KMS-11 (cell line): ENCODE measurements around the gene ZDHHC12.

Source experiments
- H2AFZ ChIP-seq: fragments of 200-600 bp; sonication (generic); 2 replicates; pipeline ENCODE4 v1.6.1; 2016; ENCODE audit warnings: antibody characterized with exemption, mixed run types, low read depth
- H3K27ac ChIP-seq: fragments of 200-600 bp; sonication (generic); 2 replicates; pipeline ENCODE4 v1.6.1; 2016; ENCODE audit warnings: mild to moderate bottlenecking, mixed run types
- H3K27me3 ChIP-seq: fragments of 200-600 bp; sonication (generic); 2 replicates; pipeline ENCODE4 v1.6.1; 2017; ENCODE audit warnings: mild to moderate bottlenecking, low read depth, mixed run types, moderate library complexity; ENCODE audit not compliant: insufficient read depth
- H3K36me3 ChIP-seq: fragments of 200-600 bp; sonication (generic); 2 replicates; pipeline ENCODE4 v1.6.1; 2017; ENCODE audit warnings: mild to moderate bottlenecking, mixed run types; ENCODE audit not compliant: insufficient read depth
- H3K4me1 ChIP-seq: fragments of 200-600 bp; sonication (generic); 2 replicates; pipeline ENCODE4 v1.6.1; 2016; ENCODE audit warnings: mild to moderate bottlenecking, low read depth, mixed run types; ENCODE audit not compliant: poor library complexity, severe bottlenecking
- H3K4me2 ChIP-seq: fragments of 200-600 bp; sonication (generic); 2 replicates; pipeline ENCODE4 v1.7.0; 2016; ENCODE audit warnings: mild to moderate bottlenecking, mixed run types
- H3K4me3 ChIP-seq: fragments of 200-600 bp; sonication (generic); IDR thresholded peaks from 2 replicates; pipeline ENCODE4 v1.6.1; 2017; ENCODE audit warnings: low read depth, low read length, mixed read lengths; ENCODE audit not compliant: insufficient read depth
- H3K79me2 ChIP-seq: fragments of 200-600 bp; sonication (generic); 2 replicates; pipeline ENCODE4 v1.6.1; 2016; ENCODE audit warnings: low read depth, mixed run types; ENCODE audit not compliant: insufficient read depth
- H3K9ac ChIP-seq: fragments of 200-600 bp; sonication (generic); 2 replicates; pipeline ENCODE4 v1.6.1; 2016; ENCODE audit warnings: mild to moderate bottlenecking, mixed run types
- H4K20me1 ChIP-seq: fragments of 200-600 bp; sonication (generic); 2 replicates; pipeline ENCODE4 v1.6.1; 2016; ENCODE audit warnings: mild to moderate bottlenecking, mixed run types; ENCODE audit not compliant: insufficient read depth
- TF ChIP-seq, protein P1 (sequence below): fragments of 200-600 bp; sonication (generic); conservative IDR thresholded peaks from 2 replicates; pipeline ENCODE4 v1.6.1; 2017; ENCODE audit warnings: low read depth, mild to moderate bottlenecking, antibody characterized with exemption, low read length, moderate library complexity, mixed read lengths

The ZDHHC12 gene

DNA sequence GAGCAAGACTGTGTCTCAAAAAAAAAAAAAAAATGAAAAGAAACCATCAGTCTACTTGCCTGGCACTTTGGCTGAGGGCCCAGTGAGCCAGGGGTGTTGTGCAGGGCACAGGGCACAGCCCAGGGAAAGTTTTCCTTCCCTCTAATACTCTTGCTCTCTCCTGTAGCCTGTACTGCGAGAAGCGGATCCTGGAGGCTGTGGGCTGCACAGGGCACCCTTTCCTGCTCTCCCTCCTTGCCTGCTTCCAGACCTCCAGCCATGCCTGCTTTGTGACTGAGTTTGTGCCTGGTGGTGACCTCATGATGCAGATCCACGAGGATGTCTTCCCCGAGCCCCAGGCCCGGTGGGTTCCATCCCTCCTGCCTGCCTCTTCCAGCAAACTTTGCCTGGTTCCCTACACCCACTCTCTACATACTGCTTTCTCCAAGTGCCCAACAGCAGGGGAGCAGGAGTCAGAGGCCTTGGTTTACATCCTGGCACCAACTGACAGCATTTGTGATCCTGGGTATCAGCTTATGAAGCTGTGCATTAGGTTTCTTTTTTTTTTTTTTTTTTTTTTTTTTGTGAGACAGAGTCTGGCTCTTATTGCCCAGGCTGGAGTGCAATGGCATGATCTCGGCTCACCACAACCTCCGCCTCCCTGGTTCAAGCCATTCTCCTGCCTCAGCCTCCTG lies 7.2 kb downstream of the ZDHHC12 start:
- no peak overlapping the region for H3K9ac ChIP-seq
- TF ChIP-seq, protein P1, sequence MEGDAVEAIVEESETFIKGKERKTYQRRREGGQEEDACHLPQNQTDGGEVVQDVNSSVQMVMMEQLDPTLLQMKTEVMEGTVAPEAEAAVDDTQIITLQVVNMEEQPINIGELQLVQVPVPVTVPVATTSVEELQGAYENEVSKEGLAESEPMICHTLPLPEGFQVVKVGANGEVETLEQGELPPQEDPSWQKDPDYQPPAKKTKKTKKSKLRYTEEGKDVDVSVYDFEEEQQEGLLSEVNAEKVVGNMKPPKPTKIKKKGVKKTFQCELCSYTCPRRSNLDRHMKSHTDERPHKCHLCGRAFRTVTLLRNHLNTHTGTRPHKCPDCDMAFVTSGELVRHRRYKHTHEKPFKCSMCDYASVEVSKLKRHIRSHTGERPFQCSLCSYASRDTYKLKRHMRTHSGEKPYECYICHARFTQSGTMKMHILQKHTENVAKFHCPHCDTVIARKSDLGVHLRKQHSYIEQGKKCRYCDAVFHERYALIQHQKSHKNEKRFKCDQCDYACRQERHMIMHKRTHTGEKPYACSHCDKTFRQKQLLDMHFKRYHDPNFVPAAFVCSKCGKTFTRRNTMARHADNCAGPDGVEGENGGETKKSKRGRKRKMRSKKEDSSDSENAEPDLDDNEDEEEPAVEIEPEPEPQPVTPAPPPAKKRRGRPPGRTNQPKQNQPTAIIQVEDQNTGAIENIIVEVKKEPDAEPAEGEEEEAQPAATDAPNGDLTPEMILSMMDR: no peak
- no peaks in the 10 kb centered on the region for H3K79me2 ChIP-seq
- no peak overlapping the region for H3K4me3 ChIP-seq
- no peaks in the 10 kb centered on the region for H3K36me3 ChIP-seq
- H2AFZ ChIP-seq: no peak overlapping the region
- H3K27me3 ChIP-seq: no peaks in the 10 kb centered on the region
- H4K20me1 ChIP-seq: no peaks in the 10 kb centered on the region
- no peak overlapping the region for H3K4me2 ChIP-seq
- H3K4me1 ChIP-seq: no peaks in the 10 kb centered on the region
- H3K27ac ChIP-seq: no peak overlapping the region

DNA sequence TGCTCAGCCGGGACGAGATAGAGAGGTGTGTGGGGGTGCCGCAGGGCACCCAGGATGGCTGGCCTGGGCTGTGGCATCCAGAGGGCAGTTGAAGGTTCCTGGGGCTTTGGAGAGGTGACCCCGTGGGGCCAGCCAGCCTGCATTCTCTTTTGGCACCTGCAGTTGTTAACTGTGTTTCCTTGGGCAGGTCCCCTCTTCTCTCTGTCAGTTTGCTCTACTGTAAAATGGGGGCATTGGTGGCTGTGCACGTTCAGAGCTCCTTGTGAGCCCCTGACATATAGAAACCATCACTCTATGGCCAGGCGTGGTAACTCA lies 8.5 kb downstream of the ZDHHC12 start:
- H3K4me3 ChIP-seq: no peak overlapping the region
- TF ChIP-seq, protein P1: no peak
- no peak overlapping the region for H3K4me2 ChIP-seq
- no peak overlapping the region for H3K9ac ChIP-seq
- no peaks in the 10 kb centered on the region for H3K27me3 ChIP-seq
- no peaks in the 10 kb centered on the region for H3K79me2 ChIP-seq
- no peak overlapping the region for H3K27ac ChIP-seq
- no peaks in the 10 kb centered on the region for H4K20me1 ChIP-seq
- H3K36me3 ChIP-seq: no peaks in the 10 kb centered on the region
- H2AFZ ChIP-seq: no peak overlapping the region
- H3K4me1 ChIP-seq: no peaks in the 10 kb centered on the region

DNA sequence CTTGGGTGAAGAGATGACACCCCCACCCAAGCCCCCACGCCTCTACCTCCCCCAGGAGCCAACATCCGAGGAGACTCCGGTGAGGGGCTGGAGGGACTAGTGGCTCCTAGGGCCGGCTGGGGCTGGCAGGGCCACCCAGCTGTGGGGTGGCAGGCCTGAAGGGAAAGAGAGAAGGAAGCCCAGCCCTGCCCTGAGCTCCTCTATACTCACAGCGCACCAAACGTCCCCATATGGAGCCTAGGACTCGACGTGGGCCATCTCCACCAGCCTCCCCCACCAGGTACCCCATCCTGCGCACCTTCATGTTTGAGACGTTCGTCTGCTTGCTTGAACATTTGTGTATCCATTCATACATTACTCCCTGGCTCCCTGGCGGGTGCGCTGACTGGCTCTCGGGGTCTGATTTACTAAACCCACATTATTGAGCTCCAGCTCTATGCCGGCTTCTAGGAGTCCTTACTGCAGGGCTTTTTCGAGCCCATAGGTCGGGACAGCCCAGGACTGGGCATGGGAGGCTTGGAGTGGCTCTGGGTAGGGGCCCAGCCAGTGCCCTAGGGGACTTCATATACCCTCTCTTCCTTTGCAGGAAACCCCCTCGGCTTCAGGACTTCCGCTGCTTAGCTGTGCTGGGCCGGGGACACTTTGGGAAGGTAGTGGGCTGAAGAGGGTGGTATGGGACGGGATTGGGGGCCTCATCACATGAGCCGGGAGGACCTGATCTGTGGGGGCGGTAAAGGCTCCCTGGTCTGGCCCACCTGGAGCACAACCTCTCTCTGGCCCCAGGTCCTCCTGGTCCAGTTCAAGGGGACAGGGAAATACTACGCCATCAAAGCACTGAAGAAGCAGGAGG lies 9.1 kb downstream of the ZDHHC12 start:
- TF ChIP-seq, protein P1: no peak
- no peak overlapping the region for H2AFZ ChIP-seq
- H3K9ac ChIP-seq: no peak overlapping the region
- no peaks in the 10 kb centered on the region for H3K4me1 ChIP-seq
- no peak overlapping the region for H3K4me2 ChIP-seq
- no peaks in the 10 kb centered on the region for H4K20me1 ChIP-seq
- no peak overlapping the region for H3K4me3 ChIP-seq
- H3K79me2 ChIP-seq: no peaks in the 10 kb centered on the region
- H3K36me3 ChIP-seq: no peaks in the 10 kb centered on the region
- H3K27ac ChIP-seq: no peak overlapping the region
- H3K27me3 ChIP-seq: no peaks in the 10 kb centered on the region

DNA sequence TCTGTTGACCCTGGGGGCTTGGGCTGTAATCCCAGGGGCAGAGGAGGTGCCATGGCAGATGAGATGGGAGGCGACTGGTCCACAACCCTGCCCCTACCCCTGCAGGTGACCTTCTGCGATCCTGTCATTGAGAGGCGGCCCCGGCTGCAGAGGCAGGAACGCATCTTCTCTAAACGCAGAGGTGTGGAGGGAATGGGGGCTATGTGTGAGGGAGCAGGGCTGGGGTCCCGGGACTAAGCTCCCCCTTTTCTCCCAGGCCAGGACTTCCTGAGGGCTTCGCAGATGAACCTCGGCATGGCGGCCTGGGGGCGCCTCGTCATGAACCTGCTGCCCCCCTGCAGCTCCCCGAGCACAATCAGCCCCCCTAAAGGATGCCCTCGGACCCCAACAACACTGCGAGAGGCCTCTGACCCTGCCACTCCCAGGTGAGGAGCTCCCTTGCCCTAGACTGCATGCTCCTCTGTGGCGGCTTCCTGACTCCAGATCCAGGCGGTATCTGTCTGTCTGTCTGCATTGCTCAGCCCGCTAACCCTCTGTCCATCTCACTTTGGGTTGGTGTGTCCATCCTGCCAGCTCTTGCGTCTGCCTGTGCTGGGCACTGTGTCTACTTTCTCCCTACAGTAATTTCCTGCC lies 9.9 kb downstream of the ZDHHC12 start:
- Histone ChIP-seq H3K79me2 (no peaks in the 10 kb centered on the region), H3K27me3 (no peaks in the 10 kb centered on the region), H3K4me2 (no peak overlapping the region), H2AFZ (no peak overlapping the region), H3K36me3 (no peaks in the 10 kb centered on the region), H3K9ac (no peak overlapping the region), H3K4me1 (no peaks in the 10 kb centered on the region), H4K20me1 (no peaks in the 10 kb centered on the region), H3K4me3 (no peak overlapping the region), H3K27ac (no peak overlapping the region)
- TF ChIP-seq, protein P1: no peak
